Neural progenitor cell (in vitro differentiated cells): ENCODE results near the gene PITX3.

Experiments used
- CTCF ChIP-seq: fragments of 200-600 bp; sonication (generic); IDR thresholded peaks from 2 replicates; pipeline ENCODE4 v1.5.1; 2017; ENCODE audit warnings: antibody characterized with exemption, mild to moderate bottlenecking
- EZH2 ChIP-seq: fragments of 200-600 bp; sonication (generic); IDR thresholded peaks from 2 replicates; pipeline ENCODE4 v1.6.1; 2017; ENCODE audit warnings: antibody characterized with exemption, mild to moderate bottlenecking, moderate library complexity
- EZH2phosphoT487 ChIP-seq: fragments of 200-600 bp; sonication (generic); IDR thresholded peaks from 2 replicates; pipeline ENCODE4 v1.6.1; 2017; ENCODE audit warnings: antibody characterized with exemption

DNA sequence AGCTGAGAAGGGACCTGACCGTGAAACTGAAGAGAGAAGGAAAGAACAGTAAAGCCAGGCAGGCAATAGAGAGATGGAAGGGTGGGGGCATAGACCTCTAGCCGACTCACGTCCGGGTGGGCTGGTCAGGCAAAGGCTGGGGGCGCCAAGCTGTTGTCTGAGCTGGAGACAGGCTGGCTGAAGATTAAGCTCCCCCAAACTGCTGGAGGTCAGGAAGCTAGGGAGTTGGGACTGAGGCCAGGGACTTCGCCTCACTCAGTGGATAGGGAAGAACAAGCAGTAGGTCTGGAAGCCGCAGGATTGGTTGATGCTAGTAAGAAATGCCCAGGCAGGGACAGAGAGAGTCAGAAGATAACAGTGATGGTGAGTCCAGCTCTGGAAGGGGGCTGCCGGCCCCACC, 5.3 kb downstream of the PITX3 start:
- TF ChIP-seq CTCF (no peak), EZH2 (no peak), EZH2phosphoT487 (no peak)
